Hepatocyte (in vitro differentiated cells): Measurements from ENCODE around the gene LRFN4.

Experiments
- CTCF ChIP-seq: fragments of 200-600 bp; sonication (generic); IDR thresholded peaks from 2 replicates; pipeline ENCODE4 v1.5.1; 2016; ENCODE audit warnings: antibody characterized with exemption, mild to moderate bottlenecking; ENCODE audit not compliant: poor library complexity
- EZH2 ChIP-seq: fragments of 200-600 bp; sonication (generic); IDR thresholded peaks from 2 replicates; pipeline ENCODE4 v1.6.1; 2016; ENCODE audit warnings: antibody characterized with exemption, mild to moderate bottlenecking, borderline replicate concordance
- EZH2phosphoT487 ChIP-seq: fragments of 200-600 bp; sonication (generic); IDR thresholded peaks from one replicate; pipeline ENCODE4 v1.6.1; 2018; ENCODE audit warnings: antibody characterized with exemption, mild to moderate bottlenecking, low read depth, moderate library complexity; ENCODE audit not compliant: unreplicated experiment, severe bottlenecking

- TF ChIP-seq CTCF (no peak), EZH2phosphoT487 (no peak), EZH2 (no peak)
Observed at GRCh38 chr11:66905631-66906030, 48.8 kb downstream of the LRFN4 start.
